ENCODE data around the gene SLC7A10. TPM values are rescaled to one million over a fixed set of nuclear protein-coding genes. Genes with fewer than 3 reads are reported as not detected.

Gene SLC7A10
- total RNA-seq, 2 experiments from 2014 or later: not detected

- intact Hi-C loops (cut with micrococcal nuclease): no loop called here
- ChIA-PET POLR2A (interaction anchor here (1.0 kb wide), 2 partner anchors 57 to 63 kb away, joined by 3 to 4 read pairs; partner anchors contain the start of gene CEBPA), CTCF (interaction anchor here (1.2 kb wide), 1 partner anchor 167 kb away, joined by 3 read pairs; no protein-coding TSS in a partner anchor)
- TF ChIP-seq, protein P1, sequence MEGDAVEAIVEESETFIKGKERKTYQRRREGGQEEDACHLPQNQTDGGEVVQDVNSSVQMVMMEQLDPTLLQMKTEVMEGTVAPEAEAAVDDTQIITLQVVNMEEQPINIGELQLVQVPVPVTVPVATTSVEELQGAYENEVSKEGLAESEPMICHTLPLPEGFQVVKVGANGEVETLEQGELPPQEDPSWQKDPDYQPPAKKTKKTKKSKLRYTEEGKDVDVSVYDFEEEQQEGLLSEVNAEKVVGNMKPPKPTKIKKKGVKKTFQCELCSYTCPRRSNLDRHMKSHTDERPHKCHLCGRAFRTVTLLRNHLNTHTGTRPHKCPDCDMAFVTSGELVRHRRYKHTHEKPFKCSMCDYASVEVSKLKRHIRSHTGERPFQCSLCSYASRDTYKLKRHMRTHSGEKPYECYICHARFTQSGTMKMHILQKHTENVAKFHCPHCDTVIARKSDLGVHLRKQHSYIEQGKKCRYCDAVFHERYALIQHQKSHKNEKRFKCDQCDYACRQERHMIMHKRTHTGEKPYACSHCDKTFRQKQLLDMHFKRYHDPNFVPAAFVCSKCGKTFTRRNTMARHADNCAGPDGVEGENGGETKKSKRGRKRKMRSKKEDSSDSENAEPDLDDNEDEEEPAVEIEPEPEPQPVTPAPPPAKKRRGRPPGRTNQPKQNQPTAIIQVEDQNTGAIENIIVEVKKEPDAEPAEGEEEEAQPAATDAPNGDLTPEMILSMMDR (IDR thresholded peaks at IDR 0.05): no peak
- Mint-ChIP-seq H3K27me3 (peaks cover 2% of the 10 kb centered on the region), H3K27ac (no peak overlapping the region), H3K36me3 (ENCODE audit: low read depth) (no peaks in the 10 kb centered on the region), H3K4me1 (ENCODE audit: low read depth) (no peaks in the 10 kb centered on the region), H3K4me3 (no peak overlapping the region), H3K9me3 (no peaks in the 10 kb centered on the region)
- ATAC-seq (no peak), DNase-seq (no peak)
Observed at GRCh38 chr19:33239223-33239975, 13.7 kb upstream of the SLC7A10 start.

DNA sequence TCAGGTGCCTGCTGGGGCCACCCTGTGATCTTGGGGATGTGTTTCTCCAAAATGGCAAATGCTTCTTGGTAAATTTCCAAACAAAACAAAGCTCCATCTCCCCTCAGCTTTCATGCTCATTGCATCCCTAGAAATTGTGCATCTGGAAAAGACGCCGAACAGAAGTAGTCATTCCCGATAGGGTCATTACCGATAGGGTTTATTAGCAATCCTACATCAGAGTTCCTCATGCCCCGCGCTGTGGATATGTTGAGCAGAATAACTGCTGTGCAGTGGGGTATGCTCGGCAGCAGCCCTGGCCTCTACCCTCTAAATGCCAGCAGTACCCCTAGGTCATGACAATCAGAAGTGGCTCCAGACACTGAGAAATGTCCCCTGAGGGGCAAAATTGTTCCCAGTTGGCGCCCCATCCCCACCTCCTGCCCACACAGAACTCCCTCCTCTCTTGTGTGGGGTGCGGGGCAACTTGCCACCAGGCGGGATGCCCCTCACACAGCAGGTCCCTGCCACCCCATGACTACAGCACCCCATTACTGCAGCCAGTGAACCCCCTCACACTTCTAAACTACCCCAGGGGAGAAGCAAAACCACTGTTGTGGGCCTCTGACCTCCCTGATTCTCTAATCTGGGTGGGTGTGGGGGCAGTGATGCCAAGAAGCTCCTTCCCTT lies 13.0 kb upstream of the SLC7A10 start:
- intact Hi-C loops (cut with micrococcal nuclease): no loop called here
- Mint-ChIP-seq H3K9me3 (no peaks in the 10 kb centered on the region), H3K36me3 (ENCODE audit: low read depth) (no peaks in the 10 kb centered on the region), H3K4me1 (ENCODE audit: low read depth) (no peaks in the 10 kb centered on the region), H3K27ac (no peak overlapping the region), H3K27me3 (peaks cover 2% of the 10 kb centered on the region), H3K4me3 (no peak overlapping the region)
- ChIA-PET CTCF (interaction anchor here (0.8 to 1.2 kb wide), 2 partner anchors 132 to 168 kb away, joined by 3 read pairs; no protein-coding TSS in a partner anchor), POLR2A (interaction anchor here (1.0 kb wide), 1 partner anchor 58 kb away, joined by 4 read pairs; no protein-coding TSS in a partner anchor)
- ATAC-seq (no peak), DNase-seq (no peak)
- TF ChIP-seq, protein P1 (IDR thresholded peaks at IDR 0.05): no peak

DNA sequence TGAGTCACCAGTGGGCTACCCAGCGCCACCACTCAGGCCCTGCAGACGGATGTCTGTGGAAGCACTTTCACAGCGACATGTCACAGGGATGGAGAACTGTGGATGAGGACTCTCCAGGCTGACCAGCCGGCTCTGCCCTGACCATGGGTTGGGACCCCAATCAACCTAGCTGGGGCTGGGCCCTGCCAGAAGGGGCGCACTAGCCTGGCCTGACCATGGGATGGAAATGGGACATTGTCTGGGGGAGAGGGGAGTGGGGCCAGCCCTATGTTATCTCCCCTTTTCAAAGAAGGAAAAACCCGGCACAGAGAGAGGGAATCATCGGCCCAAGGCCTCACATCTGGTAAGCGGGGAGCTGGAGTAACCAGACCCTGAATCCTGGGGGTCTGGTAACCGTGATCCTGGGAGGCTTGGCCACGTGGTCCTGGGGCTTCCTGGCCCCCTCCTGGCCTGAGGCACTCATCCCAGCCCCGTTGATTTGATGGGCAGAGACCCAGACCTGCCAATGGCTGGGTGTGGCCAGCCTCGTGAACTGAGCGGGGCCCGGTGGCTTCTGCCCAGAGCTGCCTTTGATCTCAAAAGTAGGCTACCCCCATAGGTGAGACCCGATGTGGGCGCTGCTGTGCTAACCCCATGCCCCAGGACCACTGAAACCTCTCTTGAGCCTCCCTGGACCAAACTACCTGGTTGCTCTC lies 11.2 kb upstream of the SLC7A10 start:
- CTCF ChIA-PET: interaction anchor here (0.6 to 3.0 kb wide), 6 partner anchors 13 to 921 kb away, joined by 3 to 34 read pairs (median 4); no protein-coding TSS in a partner anchor

DNA sequence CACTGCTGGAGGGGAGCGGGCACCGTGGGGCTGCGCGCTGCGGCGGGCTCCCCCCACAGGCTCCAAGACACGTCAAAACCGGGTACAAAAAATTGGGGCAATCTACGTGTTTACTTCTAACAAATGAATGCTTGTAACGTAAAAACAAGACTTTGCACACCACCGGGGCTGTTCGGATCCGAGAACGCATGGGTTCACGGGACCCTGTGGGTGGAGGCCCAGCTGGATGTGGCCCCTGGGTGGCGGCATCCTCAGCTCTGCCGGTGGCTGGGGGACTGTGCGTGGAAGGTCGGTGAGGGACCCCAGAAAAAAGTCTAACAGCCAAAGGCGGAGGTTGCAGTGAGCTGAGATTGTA lies 10.3 kb upstream of the SLC7A10 start:
- Mint-ChIP-seq H3K27me3 (peaks cover 6% of the 10 kb centered on the region), H3K4me3 (no peak overlapping the region), H3K36me3 (ENCODE audit: low read depth) (no peaks in the 10 kb centered on the region), H3K9me3 (no peaks in the 10 kb centered on the region), H3K27ac (no peak overlapping the region), H3K4me1 (ENCODE audit: low read depth) (no peaks in the 10 kb centered on the region)
- intact Hi-C loops (cut with micrococcal nuclease): loop anchor here (2.0 kb wide), 1 partner anchor 171 kb away; no protein-coding TSS in a partner anchor
- no peak for DNase-seq
- POLR2A ChIA-PET: interaction anchor here (0.6 to 2.2 kb wide), 2 partner anchors 40 to 139 kb away, joined by 3 to 6 read pairs; no protein-coding TSS in a partner anchor
- CTCF ChIA-PET: interaction anchor here (0.6 to 3.0 kb wide), 15 partner anchors 12 to 922 kb away, joined by 3 to 34 read pairs (median 4); no protein-coding TSS in a partner anchor
- no peak for ATAC-seq
- TF ChIP-seq, protein P1 (IDR thresholded peaks at IDR 0.05): no peak

More for the DNA sequence above, 11.2 kb upstream of the SLC7A10 start:
- peaks cover 5% of the 10 kb centered on the region for H3K27me3 Mint-ChIP-seq
- H3K27ac Mint-ChIP-seq: no peak overlapping the region
- H3K4me1 Mint-ChIP-seq (ENCODE audit: low read depth): no peaks in the 10 kb centered on the region
- H3K36me3 Mint-ChIP-seq (ENCODE audit: low read depth): no peaks in the 10 kb centered on the region
- H3K4me3 Mint-ChIP-seq: no peak overlapping the region
- no peaks in the 10 kb centered on the region for H3K9me3 Mint-ChIP-seq
- intact Hi-C loops (cut with micrococcal nuclease): no loop called here
- TF ChIP-seq, protein P1 (IDR thresholded peaks at IDR 0.05): no peak
- POLR2A ChIA-PET: interaction anchor here (0.6 to 2.2 kb wide), 2 partner anchors 39 to 138 kb away, joined by 3 to 6 read pairs; no protein-coding TSS in a partner anchor
- no peak for DNase-seq
- no peak for ATAC-seq

Data from activated CD8-positive, alpha-beta T cell treated with anti-CD3 and anti-CD28 coated beads for 36 hours (primary cell).